Stimulated activated CD4-positive, alpha-beta T cell treated with anti-CD3 and anti-CD28 coated beads, TNF-alpha, amount 100 ng/mL, for 4 hours (primary cell): Measurements from ENCODE around the gene STX2.
A peak's percentile ranks its signal among the peaks of the same experiment; 100 is the strongest.
"Not testable (repeated sequence)": the region's sequence is repeated elsewhere in the genome, so short reads cannot be mapped to it uniquely, and the experiment has no call there.

Experiments used
- DNase-seq, 3 experiments: peaks; one replicate each; pipeline ENCODE4 v3.0.0-alpha.2; 2020; ENCODE audit warnings: low read depth in 3 of 3

Gene STX2

DNA sequence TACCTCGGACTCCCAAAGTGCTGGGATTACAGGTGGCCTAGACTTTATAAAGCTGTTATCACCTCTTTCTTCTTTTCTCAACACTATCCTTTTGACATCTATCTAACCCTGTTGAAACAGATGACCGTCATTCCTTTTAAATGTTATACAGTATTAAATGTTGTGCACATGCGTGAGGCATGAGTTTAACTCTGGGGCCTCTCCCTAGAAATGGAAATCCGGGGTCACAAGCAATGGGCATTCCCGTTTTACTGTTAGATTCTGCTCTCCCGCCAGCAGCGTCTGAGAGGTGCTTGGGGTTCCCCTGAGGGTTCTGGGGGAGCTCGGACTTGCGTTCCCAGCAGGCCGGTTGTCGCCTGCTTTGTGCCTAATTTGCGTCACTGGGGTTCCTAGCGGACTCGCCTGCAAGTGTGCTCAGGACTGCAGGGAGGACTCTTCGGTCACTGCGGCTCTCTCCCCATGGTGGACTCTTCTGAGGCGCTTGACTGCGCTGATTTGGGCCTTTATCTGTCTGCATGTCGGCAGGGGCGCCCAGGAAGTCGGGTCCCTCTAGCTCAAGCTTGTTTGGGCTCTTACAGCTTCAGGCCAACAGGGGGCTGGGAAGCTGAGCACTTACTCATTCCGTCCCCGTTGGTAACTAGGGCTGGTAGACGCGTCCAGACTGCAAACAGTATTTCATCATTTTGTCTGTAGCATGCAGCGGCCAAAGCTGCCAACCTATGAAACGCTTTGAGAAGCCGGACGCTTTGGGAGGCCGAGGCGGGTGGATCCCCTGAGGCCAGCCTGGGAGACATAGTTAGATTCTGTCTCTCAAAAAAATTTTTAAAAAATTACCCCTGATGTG lies 31.6 kb upstream of the STX2 start:
- DNase-seq = peak; percentile 24 to 49 (median 42)

DNA sequence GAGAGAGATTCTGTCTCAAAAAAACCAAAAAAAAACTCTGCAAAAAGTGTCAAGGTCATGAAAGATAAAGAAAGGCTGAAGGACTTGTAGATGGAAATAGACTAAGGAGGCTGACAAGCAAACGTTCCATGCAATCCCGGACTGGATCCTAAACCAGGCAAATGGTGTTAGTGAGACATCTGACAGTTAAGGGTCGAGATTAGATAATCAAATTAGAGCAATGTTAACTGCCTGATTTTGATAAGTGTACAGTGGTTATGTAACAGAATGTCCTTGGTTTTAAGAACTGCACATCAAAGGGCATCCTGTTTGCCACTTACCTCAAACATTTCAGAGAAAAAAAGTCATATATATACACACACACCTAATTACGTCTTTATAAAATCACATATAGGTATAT lies 29.4 kb upstream of the STX2 start:
- no peak for DNase-seq

DNA sequence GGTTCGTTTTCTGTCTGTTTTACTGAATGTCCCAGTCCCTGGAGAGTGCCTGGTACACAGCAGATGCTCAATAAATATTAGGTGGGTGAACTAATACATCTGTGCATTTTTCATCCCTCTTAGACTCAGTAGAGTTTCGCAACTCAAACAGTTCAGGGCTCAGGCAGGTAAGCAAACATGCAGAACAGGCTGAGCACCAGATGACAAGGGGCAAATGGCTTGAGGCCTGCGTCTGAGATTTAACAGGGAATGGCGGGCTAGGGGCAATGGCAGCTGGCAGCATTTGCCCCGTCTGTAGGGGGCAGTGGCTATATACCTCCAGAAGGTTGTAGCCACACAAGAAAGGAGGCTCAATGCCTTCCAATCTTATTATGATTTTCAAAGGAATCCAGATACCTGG lies 24.2 kb upstream of the STX2 start:
- DNase-seq = no peak

DNA sequence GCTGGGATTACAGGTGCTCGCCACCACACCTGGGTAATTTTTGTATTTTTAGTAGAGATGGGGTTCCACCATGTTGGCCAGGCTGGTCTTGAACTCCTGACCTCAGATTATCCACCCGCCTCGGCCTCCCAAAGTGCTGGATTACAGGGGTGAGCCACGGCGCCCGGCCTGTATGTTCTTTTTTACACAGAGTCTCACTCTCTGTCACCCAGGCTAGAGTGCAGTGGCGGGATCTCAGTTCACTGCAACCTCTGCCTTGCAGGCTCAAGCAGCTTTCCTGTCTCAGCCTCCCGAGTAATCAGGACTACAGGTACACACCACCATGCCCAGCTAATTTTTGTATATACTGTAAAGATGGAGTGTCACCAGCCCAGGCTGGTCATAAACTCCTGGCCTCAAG lies 23.7 kb upstream of the STX2 start:
- DNase-seq = not testable (repeated sequence)

DNA sequence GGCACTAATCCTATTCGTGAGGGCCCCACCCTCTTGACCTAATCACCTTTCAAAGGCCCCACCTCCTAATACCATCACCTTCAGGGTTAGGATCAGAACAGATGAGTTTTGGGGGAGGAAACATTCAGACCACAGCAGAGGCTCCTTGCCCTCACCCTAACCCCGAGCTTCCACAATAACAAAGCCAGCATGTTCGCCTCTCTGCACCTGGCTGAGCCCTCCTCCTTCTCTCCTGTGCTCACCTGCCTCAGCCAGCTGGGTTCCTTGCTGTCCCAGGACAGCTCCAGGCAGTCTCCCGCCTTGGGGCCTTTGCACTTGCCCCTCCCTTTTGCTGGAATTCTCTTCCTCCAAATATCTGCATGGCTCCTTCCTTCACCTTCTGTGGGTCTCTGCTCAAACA lies 23.1 kb upstream of the STX2 start:
- no peak for DNase-seq

DNA sequence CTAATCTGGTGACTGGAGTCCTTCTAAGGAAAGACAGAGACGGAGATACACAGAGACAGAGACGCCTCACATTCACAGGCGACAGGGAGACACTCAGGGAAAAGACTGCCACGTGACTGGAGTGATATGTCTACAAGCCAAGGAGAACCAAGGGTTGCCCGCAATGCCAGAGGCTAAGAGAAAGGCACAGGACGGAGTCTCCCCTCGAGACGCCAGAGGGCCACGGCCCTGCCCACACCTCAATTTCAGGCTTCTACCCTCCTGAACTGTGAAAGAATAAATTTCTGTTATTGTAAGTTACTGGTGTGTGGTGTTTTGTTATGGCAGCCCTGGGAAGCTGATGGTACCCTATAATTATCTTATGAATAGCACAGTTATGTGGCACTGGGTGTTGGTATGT lies 21.3 kb upstream of the STX2 start:
- no peak for DNase-seq

DNA sequence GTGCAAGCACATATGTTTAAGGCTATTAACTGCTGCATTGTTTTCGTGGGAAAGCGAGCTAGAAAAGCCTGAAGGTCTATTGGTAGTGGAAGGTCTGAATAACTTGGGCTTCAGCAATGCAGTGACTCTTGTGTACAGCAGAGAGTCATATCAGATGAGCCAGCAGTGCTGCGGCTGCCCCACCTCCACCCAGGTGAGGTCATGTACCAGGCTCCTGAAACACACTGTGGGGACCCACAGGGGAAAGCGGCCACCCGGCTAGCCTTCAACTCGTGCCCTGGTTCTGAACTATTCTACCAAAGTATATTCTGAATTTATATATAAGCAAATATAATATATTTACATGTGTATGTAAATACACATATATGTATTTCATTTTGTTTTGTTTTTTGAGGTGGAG lies 20.1 kb upstream of the STX2 start:
- no peak for DNase-seq

DNA sequence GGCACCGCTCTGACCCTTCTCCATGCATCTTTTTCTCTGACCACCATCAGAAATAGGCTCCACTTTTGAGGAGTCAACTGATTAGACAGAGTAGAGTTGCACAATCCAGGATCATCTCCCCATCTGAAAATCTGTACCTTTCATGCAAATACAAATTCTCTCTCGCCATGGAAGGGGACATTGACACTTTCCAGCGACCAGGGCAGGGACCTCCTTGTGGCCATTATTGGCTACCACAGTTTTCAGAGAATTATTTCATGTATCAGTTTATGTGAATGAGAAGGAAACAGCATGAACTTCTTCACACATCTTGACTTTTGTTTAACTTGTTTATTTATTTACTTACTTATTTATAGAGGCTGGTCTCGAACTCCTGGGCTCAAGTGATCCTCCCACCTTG lies 19.0 kb upstream of the STX2 start:
- no peak for DNase-seq

DNA sequence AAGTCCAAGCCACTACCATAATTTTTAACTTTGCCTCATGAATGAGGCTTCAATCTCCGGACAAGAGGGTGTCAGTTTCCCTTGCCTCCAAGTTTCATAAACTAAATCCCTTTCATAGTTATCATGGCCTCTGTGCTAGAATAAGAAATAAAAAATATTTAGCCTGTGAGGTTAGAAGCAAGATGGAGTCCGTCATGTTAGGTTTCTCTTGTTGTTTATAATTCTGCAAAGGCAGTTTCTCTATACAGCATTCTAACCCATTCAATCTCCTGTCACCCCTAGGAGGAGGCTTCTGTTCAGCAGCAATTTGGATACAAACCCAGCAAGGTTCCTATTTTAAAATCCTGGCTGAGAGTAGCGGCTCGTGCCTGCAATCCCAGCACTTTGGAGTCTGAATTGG lies 17.0 kb upstream of the STX2 start:
- no peak for DNase-seq

DNA sequence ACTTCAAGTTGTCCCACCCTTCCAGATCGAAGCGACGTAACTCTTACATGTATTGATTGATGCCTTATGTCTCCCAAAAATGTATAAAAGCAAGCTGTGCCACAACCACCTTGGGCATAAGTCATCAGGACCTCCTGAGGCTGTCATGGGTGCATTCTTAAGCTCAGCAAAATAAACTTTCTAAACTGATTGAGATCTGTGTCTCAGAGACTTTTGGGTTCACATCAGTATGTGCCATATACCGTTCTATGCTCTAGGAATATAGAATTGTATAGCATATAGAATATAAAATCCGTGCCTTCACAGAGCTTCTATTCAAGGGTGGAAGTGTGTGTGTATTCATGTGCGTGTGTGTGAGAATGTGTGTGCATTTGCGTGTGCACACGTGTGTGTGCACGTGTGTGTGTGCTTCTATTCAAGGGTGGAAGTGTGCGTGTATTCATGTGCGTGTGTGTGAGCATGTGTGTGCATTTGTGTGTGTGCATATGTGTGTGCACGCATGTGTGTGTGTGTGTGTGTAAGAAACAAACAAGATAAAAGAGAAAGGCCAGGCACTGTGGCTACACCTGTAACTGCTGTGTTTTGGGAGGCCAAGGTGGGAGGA lies 11.5 kb upstream of the STX2 start:
- no peak for DNase-seq

DNA sequence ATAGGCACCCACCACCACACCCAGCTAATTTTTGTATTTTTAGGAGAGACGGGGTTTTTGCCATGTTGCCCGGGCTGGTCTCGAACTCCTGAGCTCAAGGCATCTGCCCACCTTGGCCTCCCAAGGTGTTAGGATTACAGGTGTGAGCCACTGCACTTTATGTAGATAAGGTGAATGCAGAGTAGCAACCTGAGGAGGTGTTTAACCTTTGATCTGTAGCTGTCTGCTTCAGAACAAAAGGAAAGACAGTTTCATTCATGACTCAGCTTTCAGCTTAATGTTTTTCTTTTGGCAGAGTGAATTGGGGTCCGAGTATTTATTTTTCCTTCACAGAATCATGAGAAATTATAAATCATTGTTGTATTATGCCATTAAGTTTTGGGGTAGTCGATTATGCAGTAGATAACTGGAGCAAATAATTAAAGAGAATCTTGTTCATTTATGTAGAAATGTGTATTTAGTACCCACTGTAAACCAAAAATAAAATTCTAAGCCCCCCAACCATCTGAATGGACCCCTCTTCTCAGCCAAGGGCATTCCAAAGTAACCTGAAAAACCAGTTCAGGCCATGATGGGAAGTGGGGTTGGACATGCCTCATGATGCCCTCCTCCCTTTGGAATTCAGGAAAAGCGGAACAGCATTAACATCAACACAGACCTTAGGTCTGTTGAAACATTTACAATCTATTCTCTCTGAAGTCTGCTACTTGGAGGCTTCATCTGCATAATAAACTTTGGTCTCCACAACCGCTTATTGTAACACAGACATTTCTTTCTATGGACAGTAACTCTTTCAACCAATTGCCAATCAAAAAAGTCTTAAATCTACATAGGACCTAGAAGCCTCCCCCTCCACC lies 10.7 kb upstream of the STX2 start:
- no peak for DNase-seq

DNA sequence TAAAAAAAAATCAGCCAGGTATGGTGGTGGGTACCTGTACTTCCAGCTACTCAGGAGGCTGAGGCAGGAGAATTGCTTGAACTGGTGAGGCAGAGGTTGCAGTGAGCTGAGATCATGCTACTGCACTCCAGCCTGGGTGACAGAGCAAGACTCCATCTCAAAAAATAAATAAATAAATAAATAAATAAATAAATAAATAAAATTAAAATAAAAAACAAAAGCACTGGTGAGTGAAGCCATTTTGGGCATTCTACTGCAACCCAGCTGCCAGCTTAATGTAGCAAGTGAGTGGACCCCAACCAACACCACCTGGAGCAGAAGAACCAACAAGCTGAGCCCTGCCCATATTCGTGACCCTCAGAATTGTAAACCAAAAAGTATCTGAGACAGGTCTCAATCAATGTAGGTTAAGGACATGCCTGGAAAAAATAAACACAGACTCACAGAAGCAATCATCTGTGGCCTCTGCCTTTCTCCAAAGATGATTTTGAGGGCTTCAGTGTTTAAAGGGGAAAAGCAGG lies 9.8 kb upstream of the STX2 start:
- DNase-seq = not testable (repeated sequence)

DNA sequence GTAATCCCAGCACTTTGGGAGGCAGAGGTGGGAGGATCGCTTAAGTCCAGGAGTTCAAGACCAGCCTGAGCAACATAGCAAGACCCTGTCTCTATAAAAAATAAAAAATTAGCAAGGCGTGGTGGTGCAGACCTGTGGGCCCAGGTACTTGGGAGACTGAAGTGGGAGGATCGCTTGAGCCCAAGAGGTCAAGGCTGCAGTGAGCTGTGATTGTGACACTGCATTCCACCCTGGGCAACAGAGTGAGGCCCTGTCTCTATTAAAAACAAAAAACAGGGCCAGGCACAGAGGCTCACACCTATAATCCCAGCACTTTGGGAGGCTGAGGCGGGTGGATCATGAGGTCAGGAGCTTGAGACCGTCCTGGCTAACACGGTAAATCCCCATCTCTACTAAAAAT lies 9.1 kb upstream of the STX2 start:
- not testable (repeated sequence) for DNase-seq

DNA sequence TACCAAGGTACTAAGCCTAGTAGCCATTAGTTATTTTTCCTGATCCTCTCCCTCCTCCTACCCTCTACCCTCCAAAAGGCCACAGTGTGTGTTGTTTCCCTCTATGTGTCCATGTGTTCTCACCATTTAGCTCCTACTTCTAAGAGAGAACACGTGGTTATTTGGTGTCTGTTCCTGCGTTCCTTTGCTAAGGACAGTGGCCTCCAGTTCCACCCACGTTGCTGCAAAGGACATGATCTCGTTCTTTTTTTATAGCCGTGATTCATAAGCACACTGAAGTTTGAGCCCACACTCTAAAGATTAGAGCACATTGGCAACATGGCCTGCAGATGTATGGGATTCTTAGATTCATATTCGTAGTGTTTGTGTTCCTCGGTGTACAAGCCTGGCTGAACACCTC lies 8.1 kb upstream of the STX2 start:
- no peak for DNase-seq

DNA sequence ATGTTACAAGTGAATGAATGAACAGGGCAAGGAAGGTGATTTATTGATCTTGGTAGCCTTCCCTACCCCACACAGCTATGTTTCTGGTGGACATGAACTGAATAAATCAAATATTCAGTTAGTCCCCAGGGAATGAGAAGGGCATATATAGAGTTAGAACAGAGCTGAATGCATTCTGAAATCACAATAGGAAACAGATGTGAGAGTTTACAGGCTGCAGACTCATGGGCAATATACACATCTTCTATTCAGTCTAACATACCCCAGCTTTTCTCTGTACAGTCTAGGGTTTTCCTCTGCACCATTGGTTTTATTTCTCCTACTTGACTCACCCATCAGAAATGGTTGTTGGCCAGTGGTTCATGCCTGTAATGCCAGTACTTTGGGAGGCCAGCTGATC lies 7.3 kb upstream of the STX2 start:
- no peak for DNase-seq

DNA sequence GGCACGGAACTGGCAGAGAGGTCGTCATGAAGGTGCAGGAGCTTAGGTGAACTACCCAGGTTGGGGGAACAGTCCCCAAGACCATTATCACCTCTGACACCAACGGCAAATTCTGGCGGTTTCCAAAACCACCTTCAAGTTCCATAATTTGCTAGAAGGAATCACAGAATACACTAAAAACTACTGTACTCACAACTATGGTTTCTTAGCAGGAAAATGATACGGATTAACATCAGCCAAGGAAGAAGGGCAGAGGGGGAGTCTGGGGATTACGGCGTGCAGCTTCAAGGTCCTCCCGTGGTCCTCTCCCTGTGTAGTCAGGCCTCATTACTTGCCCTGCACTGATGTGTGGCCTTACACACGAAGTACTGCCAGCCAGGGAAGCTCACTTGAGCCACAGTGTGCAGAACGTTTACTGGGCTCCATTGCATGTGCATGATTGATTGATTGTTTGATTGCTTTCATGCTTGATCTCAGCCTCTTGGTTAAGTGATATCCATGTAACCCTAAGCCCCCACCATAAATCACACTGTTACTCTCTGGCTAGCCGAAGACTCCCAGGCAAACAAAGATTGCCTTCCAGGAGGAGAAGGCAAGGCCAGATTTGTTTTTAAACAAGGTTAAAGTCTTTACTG lies 837 bp upstream of the STX2 start:
- no peak for DNase-seq

DNA sequence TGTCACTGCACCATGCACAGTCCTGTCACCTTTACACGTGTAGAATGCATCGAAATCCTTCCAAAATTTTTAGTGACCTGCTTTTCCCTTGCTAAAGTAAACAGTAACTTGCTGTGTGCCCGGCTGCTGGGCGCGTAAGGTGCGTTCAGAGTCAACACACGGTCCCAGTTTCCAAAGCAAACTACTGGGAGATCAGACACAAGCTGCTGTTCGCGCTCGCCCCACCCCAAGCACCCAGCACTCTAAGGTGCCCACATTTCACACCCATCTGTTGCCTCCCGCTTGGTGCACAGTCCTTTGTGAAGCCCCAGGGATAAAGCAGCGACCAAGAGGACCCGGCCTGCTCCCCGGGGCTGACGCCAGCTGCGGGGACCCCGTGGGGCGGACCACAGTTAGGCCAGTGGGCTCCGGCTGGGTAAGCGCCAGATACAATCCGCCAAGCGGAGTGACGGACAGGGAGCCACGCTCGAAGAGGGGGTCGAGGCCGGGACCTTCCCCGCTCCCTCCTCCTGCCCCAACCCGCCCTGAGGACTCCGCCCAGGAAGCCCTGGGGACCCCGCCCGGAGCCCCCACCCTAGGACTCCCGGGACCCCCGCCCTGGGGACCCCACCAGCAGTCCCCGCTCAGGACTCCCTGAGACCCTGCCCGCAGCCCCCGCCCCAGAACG lies 633 bp downstream of the STX2 start:
- peak in 1 of 3 experiments; percentile 1 for DNase-seq

DNA sequence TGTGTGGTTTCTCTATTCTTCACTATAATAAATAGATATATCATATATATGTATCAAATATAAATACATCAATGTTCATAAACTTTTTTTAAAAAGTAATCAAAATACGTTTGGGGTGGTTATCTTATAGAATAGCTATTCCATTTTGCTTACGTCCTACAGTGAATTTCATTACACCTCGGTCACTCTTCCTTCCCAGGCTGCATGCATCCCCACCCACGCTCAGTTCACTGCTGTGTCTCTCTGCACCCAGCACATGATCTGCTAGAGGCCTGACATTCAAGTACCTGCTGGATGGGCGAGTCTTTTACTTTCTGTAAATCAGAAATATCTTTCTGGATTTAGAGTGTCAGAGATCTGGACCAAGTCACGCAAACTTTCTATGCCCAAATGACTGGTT lies 3.6 kb downstream of the STX2 start:
- no peak for DNase-seq

DNA sequence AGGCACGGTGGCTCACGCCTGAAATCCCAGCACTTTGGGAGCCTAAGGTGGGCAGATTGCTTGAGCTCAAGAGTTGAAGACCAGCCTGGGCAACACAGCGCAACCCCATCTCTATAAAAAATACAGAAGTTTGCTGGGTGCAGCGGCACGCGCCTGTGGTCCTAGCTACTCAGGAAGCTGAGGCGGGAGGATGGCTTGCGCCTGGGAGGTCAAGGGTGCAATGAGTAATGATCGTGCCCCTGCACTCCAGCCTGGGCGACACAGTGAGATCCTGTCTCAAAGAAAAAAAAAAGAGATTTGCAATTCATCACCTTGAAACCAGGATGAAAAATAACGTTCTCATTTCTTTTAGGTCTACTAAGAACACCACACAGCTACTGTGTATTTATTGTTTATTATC lies 4.0 kb downstream of the STX2 start:
- DNase-seq = no peak

DNA sequence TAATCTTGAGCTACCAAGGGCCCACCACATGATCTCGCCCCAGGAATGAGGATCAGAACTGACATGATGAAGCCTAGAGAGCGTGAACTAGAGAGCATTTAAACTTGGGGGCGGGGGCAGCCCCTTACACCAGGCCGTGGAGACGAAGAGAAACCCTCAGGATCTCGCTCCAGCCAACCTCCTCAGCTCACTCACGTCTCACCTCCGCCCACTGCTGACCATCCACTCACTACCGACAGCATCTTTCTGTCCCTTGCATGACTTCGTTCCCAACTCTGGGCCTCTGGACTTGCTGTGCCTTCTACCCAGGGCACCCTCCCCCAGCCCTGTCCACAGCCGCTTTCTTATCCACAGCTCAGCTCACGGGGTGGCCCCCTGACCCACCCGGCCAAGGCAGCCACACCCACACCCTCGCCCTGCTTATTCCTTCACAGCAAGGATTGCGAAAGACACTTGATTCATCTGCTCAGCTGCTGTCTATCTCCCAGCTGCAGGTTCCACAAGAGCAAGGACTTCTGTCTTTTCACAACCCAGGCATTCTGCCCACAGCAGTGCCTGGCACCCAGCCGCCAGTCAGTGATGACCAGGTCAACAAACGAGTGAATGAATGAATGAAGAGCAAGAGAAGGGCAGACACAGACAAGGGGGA lies 6.4 kb downstream of the STX2 start:
- DNase-seq = no peak

DNA sequence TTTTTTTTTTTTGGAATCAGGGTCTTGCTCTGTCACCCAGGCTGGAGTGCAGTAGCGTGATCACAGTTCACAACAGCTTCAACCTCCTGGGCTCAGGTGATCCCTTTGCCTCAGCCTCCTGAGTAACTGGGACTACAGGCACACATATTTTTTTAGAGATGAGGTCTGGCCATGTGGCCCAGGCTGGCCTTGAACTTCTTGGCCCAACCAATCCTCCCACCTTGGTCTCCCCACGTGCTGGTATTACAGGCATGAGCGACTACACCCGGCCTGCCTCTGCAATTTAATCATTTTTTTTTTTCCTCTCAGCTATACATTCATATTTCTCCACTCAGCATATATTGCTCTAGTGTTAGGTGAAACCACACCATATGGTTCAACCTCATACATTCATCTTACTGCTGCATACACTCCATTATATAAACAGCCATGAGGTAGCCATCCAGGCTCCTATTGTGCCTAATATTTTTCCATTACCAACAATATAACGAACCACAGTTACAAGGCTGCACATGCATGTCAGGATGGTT lies 7.1 kb downstream of the STX2 start:
- DNase-seq = no peak
